ENCODE measurements around the gene HHEX.
"Not testable (repeated sequence)": the region's sequence is repeated elsewhere in the genome, so short reads cannot be mapped to it uniquely, and the experiment has no call there.

Gene HHEX

DNA sequence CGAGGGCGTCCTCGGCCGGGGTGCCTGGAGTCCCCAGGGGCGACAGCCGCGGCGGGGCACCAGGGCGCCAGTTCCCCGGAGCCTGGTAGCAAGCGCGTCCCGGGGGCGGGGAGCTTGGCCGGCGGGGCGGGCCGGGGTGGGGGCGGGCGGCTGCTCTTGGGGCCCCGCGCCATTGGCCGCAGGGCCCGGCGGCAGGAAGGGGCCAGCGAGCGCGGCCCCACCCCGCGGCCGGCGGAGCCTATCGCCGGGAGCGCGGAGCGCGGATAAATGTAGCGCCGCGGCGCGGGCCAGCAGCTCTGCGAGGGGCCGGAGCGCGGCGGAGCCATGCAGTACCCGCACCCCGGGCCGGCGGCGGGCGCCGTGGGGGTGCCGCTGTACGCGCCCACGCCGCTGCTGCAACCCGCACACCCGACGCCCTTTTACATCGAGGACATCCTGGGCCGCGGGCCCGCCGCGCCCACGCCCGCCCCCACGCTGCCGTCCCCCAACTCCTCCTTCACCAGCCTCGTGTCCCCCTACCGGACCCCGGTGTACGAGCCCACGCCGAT lies at the start of gene HHEX:
Gene HHEX (plus strand): TSS at position 293 of the 548 bp plus-strand sequence. CDS start 32 bp downstream, at position 325.
- DNase-seq, result no peak

DNA sequence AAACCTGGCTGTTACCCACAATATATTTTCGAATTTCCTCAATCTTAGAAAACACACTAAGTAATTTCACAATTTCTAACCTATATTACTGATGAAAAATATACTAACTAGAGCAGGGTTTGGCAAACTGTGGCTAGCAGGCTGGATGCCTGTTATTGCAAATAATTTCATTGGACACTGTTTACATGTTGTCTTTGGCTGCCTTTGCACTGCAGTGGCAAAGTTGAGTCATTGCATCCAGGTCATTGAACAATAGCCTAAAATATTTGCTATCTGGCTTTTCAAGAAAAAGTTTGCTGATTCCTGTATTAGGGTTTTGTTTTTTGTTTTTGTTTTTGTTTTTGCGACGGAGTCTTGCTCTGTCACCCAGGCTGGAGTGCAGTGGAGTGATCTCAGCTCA lies 49.6 kb upstream of the HHEX start:
- DNase-seq, result no peak

DNA sequence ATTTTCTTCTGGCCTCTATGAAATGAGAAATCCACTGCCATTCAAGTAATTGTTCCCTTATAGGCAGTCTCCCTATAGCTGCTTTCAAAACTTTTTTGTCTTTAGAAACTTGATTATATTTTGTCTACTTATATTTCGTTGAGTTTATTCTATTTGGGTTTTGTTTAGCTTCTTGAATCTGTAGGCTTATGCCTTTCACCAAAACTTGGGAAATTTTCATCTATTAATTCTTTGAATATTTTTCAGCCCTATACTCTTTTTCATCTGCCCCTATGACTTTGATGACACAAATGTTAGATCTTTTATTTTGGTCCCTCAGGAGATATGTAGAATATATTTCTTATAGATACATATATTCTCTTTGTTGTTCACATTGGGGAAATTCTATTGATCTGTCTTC lies 48.3 kb upstream of the HHEX start:
- DNase-seq, result no peak

DNA sequence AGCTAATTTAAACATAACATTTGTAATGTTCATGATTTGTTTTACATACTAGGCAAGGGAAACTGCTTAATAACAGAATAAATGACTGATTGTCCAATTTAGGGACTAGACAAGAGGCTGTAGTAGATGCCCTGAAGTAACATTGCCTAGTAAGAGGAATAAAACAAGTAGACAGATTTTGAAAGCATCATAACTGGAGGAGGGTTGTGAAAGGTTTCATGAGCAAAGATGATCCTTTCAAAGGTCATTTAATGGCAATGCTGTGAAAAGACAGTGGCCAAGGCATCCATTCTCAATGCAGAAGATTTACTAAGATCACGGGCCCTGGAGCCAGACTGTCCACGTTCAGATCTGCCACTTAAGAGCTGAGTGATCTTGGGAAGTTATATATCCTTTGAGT lies 44.8 kb upstream of the HHEX start:
- DNase-seq, result no peak

DNA sequence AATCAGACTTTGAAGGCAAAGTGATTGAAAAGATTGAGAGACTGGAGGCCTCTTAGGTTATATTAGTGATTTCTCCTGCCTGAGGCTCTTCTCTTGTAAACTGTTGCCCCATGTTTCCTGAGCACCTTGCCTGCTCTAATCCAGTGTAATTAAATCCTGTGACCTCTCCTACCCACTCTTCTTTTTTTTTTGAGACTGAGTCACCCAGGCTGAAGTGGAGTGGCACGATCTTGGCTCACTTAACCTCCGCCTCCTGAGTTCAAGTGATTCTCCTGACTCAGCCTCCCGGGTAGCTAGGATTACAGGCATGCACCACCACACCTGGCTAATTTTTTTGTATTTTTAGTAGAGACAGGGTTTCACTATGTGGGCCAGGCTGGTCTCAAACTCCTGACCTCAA lies 38.9 kb upstream of the HHEX start:
- DNase-seq, result not testable (repeated sequence)

DNA sequence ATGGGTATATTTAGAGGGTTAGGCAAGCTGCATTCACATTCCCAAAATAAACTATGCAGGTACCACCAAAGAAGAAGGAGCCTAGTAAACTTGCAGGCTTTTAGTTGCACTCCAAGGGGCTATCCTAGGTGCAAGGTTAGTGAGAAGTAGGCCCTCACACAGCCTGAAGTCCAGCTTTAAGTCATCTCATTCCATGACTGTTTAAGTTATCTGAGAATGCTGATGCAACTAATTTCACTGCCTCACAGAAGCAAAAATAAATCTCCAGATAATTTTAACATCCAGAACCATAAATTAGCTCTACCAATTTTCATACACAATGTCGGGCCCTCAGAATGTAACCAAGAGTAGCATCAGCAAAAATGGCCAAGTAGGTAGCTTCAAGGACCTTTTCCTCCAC lies 34.3 kb upstream of the HHEX start:
- no peak for DNase-seq

DNA sequence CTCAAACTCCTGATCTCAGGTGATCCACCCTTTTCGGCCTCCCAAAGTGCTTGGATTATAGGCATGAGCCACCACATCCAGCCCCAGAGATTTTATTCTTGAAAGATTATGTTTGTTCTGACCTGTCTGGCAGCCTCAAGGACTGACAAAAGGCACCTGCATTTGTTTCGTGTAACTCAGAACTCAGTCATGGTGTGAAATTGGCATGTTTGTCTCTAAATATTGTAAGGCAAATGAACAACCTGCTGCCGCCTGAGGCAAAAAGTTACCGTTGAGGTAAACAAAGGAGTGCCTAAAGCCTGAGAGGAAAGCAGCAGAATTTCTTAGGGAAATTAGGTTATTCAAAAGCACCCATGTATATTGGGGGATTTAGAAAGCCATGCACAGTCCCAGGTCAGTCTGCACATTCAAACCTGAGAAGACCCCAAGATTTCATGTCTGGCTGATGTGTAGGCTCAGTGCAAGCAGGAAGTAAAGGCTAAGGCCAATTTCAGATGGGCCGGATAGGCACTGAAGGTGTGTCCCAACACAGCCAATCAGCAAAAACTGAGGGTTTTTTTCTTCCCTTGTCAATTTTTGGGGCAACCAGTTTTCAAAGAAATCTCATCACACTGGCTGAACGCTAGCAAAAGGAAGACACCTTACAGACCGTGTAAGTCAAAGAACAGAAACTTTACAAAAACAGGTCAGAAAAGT lies 33.3 kb upstream of the HHEX start:
- no peak for DNase-seq

DNA sequence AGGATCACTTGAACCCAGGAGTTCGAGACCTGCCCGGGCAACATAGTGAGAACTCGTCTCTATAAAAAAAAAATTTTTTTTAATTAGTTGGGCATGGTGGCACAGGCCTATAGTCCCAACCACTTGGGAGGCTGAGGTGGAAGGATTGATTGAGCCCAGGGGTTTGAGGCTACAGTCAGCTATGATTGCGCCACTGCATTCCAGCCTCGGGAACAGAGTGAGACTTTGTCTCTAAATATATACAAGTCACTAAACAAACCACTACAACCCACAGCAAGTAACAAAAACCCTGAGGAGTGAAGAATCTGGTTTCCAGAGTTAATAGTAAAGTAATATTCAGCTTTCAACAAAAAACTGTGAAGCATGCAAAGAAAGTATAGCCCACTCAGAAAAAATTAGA lies 32.7 kb upstream of the HHEX start:
- DNase-seq, result no peak

DNA sequence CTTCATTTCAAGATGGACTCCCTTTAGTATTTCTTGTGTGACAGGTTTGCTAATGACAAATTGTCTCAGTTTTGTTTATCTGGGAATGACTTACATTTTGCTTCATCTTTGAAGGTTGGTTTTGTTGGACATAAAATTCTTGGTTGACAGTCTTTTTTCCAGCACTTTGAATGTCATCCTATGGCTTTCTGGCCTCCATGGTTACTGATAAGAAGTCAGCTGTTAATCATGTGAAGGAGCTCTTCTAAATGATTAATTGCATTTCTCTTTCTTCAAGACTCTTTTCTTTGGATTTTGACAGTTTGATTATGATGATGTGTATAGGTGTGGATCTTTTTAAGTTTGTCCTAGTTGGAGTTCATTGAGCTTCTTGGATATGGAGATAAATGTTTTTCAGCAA lies 26.9 kb upstream of the HHEX start:
- no peak for DNase-seq

DNA sequence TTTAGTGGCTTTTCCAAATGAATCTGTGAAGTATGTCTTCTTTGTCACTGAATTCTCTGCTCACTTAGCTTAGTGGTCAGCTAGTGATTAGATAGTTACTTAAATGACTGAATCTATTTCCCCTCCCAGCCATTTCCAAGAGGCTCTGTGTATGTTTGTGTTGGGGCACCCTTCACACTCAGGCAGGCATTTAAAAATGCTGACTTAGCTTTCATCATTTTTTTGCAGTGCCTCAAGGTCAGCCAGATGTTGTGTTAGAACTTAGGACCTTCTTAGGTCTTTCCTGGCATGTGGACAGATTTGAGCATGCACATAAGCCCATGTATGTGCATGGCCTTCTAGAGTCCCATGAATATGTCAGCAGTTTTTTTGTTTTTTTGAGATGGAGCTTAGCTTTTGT lies 25.4 kb upstream of the HHEX start:
- DNase-seq, result no peak

DNA sequence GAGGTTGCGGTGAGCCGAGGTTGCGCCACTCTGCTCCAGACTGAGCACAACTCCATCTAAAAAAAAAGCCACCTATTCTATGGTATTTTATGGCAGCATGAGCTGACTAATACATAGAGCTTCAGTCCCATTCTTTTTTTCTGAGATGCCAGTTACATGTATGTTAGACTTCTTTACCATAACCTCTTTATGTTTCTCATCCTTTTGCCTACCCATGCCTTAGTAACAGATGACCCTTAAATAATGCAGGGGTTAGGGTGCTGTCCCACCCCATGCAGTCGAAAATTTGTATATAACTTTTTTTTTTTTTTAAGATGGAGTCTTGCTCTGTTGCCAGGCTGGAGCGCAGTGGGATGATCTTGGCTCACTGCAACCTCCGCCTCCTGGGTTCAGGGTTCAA lies 22.7 kb upstream of the HHEX start:
- no peak for DNase-seq

DNA sequence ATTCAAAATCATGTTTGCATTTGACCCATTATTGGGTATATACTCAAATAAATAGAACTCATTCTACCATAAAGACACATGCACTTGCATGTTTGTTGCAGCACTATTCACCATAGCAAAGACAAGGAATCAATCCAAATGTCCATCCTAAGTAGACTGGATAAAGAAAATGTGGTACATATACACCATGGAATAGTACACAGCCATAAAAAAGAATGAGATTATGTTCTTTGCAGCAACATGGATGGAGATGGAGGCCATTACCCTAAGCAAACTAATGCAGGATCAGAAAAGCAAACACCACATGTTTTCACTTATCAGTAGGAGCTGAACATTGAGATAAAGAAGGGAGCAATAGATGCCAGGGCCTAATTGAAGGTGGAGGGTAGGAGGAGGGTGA lies 12.0 kb upstream of the HHEX start:
- no peak for DNase-seq

DNA sequence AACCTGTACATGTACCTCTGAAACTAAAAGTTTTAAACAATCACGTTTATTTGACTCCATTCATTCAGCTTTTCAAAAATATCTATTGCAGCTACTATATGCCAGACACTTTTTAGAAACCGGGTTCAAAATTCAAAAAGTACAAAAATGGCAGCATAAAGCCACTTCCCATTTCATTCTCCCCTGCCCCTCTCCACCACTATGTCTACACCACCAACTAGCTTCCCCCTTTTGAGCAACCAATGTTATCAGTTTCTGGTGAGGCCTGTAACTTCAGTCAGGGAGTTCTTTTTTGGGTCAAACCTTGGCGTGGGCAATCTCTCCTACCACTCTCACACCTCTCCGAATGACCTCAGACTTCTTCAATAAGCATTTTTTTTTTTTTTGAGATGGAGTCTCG lies 11.5 kb upstream of the HHEX start:
- no peak for DNase-seq

DNA sequence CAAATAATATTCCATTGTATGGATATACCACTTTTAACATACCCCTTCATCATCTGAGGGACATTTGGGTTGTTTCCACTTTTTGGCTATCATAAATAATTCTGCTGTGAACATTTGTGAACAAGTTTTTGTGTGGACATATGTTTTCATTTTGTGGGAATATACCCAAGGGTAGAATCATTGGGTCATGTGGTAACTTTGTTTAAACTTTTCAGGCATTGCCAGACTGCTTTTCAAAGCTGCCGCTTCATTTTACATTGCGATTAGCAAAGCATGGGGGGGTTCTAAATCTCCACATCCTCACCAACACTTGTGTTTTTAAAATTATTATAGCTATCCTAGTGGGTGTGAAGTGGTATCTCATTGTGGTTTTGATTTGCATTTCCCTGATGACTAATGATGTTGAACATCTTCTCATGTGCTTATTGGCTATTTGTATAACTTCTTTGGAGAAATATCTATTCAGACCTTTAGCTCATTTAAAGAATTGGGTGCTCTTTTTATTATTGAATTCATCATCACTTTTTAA lies 8.4 kb upstream of the HHEX start:
- no peak for DNase-seq

DNA sequence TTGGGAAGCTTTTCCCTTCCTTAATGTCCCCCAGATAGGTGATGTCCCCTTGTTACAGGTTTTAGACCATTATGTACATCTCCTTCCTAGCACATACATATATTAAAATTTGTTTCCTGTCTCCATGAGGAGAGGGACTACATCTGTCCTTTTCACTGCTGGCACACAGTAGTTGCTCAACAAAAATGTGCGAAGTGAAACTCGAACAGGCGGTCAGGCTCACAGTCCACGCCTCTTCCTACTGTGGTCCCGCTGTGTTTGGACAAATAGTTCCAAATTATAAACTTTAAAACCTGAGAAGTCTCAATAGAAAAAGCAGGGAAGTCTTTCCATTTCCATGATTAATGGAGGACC lies 1.2 kb upstream of the HHEX start:
- DNase-seq, result no peak

DNA sequence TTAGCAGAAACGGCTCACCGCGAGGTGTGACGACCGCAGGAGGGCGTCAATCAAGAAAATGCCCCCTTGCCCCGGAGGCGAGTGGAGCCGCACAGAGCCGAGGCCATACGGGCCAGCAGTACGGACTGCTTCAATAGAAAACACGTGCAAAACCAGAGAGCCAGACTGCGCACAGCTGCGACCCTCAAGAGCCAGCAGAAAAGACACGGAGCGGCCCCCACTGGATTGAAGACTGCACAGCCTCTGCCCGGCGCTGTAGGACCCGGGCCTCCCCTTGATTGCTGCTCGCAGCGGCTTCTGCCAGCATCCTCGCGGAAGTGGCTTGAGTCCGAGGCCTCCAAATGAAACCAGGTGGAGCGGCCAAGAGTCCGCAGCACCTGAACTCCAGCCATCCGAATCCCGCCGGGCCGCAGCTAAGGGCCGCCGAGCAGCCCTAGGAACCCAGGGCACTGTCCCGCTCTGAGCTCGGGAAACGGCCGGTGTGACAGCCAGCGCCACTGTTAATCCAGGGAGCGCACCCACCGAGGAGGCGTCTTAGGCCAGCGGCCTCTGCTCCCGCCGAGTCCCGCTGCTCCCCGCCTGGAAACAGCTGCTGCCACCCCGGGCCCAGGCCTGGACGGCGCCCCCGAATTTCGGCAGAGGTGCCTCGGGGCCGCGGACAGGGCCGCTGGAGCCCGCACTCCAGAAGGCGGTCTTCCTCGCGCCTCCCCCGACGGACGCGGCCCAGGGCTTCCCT lies 660 bp upstream of the HHEX start:
- no peak for DNase-seq

DNA sequence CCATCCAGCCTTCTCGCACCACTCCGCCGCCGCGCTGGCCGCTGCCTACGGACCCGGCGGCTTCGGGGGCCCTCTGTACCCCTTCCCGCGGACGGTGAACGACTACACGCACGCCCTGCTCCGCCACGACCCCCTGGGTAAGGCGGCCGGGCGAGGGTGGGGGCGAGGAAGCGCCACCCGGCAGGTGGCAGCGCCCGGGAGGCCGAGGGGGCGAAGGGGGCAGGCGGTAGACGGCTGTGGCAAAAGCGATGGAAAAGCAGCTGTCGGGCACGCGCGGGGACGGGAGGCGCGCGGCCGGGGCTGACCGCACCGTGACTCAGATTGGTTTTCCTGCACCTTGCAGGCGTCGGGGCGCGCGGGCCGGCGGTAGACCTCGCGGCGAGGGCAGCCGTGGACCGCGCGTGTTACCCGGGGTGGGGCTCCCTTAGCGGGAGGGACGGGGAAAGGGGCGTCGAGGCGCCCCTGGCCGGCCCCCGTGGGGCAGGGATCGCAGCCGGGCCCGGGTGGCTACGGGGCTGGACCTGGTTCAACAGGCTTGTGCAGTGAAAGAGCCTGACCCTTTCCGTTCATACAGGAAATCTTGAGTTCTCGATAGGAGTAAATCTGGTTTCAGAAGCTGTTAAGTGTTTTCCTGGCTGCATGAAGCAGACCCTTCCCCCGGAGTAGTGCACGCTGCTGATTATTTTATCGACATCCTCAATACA lies 608 bp downstream of the HHEX start:
- DNase-seq, result no peak

DNA sequence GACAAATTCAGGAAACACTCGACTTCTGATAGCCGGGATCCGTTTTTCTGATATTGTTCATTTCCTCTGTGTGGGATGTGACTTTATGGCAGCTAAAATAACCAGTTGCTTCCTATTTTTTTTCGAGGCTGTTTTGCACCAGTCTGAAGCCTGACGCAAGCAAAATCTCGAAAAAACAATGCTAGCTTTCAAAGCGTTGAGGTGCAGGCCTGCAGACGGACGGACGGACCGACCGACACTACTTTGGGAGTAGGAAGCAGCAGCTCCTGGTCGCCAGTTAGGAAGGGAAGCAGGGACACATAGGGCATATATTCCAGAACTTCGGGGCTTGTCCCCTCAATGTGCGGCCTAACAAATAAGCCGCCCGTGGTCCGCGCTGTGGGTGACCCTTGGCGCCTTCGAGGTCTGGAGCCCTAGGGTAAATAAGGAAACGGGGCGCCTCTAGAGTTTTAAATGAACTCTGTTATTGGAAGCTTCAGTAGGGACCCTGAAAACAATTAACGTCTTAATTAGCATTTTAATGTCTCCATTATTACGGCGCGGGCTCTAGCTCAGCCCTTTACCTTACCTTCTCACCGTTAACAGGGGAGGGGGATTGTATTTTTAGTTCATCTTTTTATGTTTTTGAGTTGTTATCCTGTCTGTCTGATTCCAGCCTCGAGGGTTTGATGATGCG lies 1.3 kb downstream of the HHEX start:
- DNase-seq, result no peak

DNA sequence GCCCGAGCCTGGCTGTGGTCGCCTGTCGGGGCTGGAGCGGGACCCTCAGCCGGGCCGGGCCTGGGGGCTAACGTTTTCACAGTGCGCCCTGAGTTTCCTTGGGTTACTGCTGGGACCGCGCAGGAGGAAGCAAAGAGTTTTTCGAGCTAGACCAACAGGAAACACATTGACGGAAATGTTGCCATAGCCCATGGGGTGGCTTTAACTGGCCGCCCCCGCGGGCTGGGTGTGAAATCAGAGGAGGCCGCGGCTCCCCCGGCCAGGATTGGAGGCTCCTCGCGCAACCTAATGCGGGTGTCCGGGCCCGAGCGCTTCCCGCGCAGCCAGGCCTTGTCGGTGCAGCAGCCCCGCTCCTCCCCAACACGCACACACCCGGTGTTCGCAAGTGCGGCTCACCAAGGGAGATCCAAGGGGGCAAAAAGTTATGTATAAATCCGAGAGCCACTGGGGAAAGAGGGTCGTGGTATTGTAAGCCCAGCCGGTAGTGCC lies 1.9 kb downstream of the HHEX start:
- no peak for DNase-seq

DNA sequence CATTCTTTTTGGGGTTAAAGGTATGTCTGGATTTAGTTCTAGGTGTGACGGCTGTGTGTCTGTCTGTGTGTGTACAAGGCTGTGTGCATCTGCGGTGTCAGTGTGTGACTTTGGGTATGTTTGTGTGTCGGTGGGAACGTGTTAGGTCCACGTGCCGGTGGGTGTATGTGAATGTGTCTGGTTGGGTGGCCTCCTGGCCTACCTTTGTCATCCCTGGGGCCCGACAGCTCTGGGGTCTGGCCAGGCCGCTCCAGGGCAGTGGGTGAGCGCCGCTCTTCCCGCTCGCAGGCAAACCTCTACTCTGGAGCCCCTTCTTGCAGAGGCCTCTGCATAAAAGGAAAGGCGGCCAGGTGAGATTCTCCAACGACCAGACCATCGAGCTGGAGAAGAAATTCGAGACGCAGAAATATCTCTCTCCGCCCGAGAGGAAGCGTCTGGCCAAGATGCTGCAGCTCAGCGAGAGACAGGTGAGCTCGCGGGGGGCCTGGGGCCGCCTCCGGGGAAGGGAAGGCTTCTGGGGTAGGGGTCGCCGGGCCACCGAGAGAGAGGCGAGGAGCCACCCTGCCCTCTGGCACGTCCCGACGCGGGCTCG lies 2.4 kb downstream of the HHEX start:
- no peak for DNase-seq

DNA sequence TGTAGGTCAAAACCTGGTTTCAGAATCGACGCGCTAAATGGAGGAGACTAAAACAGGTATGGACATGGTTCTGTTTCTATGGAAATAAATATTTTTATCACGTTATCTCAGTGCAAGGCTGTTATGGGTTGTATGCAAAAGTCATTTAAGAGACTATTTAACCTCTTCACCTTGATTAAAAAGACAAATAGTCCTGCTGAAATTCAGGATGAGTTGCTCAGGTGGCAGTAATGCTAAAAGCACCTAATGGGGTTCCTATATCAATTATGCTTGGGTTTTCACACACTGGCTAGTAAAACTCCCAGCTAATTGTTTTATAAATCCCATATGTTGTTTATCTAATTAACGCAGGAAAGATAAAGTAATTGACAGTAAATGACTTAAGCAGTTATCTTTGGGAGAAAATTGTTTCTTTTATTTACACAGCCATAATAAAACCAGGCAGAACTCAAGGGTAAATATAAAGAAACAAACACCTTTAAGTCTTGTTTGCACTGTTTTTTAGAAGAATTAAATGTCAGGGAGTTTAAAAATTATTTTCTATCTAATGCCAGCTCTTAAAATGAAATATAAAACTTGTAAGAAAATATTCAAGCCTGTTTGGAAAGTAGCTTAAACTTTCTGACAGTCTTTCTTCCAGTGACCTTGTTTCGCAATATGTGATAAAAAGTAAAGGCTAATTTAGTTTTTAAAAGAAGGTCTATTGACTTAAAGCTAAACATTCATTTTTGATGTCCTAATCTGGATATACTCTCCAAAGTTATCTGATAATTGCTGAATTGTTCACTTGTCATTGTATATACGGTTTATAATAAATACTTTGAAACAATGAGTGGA lies 3.2 kb downstream of the HHEX start:
- no peak for DNase-seq

DNA sequence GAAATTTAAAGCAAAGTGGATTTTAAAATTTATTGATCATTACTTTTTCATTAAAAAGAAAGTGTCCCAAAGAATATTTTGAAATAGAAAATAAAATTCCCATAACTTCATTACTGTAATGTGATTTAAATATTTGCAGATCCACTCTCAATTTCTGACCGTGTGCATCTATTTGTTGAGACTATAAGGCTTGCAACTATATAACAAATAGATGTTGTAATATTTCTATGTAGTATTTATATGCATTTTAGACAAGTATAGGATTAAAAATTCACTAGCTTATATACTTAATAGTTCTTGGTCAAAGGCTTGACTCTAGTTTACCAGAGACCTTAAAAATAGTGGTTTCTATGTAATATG lies 3.8 kb downstream of the HHEX start:
- DNase-seq, result no peak
